ENCODE measurements around the gene GALNTL6.

DNA sequence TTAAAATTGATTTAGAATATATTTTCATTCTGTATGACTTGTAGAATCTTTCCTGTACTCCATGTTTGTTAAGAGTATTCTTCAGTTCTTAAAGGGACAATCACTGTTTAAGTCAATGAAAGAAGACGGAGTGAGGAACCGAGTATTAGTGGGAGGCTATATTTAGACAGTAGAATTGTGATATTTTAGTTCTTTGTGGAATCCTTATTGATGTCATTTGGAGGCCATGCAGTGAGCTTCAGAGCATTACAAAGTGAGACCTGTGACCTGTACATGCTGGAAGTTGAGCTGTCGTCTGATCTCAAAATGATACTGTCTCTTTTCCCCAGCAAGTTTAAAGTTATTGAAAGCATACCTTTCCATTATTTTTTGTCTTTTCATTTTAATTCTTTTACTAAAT is 394.7 kb downstream of the GALNTL6 start:
- TF ChIP-seq TAF1 (IDR thresholded peaks at IDR 0.05; ENCODE audit: low read depth, low read length): no peak
- TF ChIP-seq POLR2AphosphoS5 (IDR thresholded peaks at IDR 0.05; ENCODE audit: low read depth, low read length): no peak
- no peak for TF ChIP-seq POLR2A (IDR thresholded peaks at IDR 0.05; ENCODE audit: low read depth, low read length)
- no peak for TF ChIP-seq SPI1 (IDR thresholded peaks at IDR 0.05; ENCODE audit: low read depth, low read length)
- TF ChIP-seq PAX5 (IDR thresholded peaks at IDR 0.05; ENCODE audit: insufficient read depth, low read length, severe bottlenecking): no peak
- no peak for TF ChIP-seq POU2F2 (IDR thresholded peaks at IDR 0.05; ENCODE audit: low read depth, low read length)
